ENCODE measurements around the gene LRRC23. TPM values are rescaled to one million over a fixed set of nuclear protein-coding genes. Genes with fewer than 3 reads are reported as not detected.

LRRC23 gene
- total and polyA plus RNA-seq, 9 of the 15 experiments (the other 6 are each of a cell fraction or from before 2014, with no cell fraction given): 2.2 to 7.0 (median 3.0) TPM

DNA sequence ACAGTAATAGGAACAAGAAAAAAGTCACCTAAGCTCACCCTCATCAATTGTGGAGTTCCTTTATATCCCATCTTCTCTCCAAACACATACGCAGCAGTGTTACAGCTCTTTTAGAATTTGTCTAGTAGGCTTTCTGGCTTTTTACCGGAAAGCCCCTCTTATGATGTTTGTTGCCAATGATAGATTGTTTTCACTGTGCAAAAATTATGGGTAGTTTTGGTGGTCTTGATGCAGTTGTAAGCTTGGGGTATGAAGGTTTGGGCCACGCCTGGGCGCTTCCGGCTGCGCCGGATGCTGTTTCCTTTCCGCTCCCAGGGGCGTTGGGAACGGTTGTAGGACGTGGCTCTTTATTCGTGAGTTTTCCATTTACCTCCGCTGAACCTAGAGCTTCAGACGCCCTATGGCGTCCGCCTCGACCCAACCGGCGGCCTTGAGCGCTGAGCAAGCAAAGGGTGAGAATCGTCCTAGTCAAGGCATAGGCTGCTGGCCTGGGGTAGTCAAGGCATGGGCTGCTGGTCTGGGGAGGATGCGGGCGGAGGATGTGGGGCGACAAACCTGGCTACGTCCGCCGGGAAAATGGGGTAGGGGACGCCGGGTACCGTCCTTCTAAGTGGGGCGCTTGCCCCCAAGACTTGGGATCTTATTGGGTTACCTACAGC is 39.2 kb downstream of the LRRC23 start, which contains the start of the genes C12orf57 and RNU7-1 (continued):
- TF ChIP-seq, protein P1, sequence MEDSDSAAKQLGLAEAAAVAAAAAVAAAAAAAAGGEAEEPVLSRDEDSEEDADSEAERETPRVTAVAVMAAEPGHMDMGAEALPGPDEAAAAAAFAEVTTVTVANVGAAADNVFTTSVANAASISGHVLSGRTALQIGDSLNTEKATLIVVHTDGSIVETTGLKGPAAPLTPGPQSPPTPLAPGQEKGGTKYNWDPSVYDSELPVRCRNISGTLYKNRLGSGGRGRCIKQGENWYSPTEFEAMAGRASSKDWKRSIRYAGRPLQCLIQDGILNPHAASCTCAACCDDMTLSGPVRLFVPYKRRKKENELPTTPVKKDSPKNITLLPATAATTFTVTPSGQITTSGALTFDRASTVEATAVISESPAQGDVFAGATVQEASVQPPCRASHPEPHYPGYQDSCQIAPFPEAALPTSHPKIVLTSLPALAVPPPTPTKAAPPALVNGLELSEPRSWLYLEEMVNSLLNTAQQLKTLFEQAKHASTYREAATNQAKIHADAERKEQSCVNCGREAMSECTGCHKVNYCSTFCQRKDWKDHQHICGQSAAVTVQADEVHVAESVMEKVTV (CRISPR knock-in tag; IDR thresholded peaks at IDR 0.05): peak; percentile 58
- TF ChIP-seq CREM (IDR thresholded peaks at IDR 0.05; ENCODE audit: low read depth): peak; percentile 38; the same call in 1 of the 2 replicates
- TF ChIP-seq, protein P2, sequence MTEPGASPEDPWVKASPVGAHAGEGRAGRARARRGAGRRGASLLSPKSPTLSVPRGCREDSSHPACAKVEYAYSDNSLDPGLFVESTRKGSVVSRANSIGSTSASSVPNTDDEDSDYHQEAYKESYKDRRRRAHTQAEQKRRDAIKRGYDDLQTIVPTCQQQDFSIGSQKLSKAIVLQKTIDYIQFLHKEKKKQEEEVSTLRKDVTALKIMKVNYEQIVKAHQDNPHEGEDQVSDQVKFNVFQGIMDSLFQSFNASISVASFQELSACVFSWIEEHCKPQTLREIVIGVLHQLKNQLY (CRISPR knock-in tag; conservative IDR thresholded peaks at IDR 0.05): peak in 1 of 2 experiments; percentile 98; a peak in 2 of 4 replicates
- TF ChIP-seq ZNF609 (CRISPR knock-in tag; IDR thresholded peaks at IDR 0.05; ENCODE audit: borderline replicate concordance): no peak
- TF ChIP-seq RUNX1 (IDR thresholded peaks at IDR 0.05; ENCODE audit: low read depth): peak; percentile 88; the same call in 1 of the 2 replicates
- TF ChIP-seq GABPA (tag; conservative IDR thresholded peaks at IDR 0.05; ENCODE audit: low read depth): peak; percentile 87
- TF ChIP-seq NFXL1 (CRISPR knock-in tag; IDR thresholded peaks at IDR 0.05): peak; percentile 92
- peak; percentile 66 for TF ChIP-seq RB1 (IDR thresholded peaks at IDR 0.05; ENCODE audit: low read depth)
- TF ChIP-seq, protein P3, sequence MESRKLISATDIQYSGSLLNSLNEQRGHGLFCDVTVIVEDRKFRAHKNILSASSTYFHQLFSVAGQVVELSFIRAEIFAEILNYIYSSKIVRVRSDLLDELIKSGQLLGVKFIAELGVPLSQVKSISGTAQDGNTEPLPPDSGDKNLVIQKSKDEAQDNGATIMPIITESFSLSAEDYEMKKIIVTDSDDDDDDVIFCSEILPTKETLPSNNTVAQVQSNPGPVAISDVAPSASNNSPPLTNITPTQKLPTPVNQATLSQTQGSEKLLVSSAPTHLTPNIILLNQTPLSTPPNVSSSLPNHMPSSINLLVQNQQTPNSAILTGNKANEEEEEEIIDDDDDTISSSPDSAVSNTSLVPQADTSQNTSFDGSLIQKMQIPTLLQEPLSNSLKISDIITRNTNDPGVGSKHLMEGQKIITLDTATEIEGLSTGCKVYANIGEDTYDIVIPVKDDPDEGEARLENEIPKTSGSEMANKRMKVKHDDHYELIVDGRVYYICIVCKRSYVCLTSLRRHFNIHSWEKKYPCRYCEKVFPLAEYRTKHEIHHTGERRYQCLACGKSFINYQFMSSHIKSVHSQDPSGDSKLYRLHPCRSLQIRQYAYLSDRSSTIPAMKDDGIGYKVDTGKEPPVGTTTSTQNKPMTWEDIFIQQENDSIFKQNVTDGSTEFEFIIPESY (CRISPR knock-in tag; IDR thresholded peaks at IDR 0.05): 0 out of 2 replicates have a peak, but pooled peaks have one; percentile 21
- TF ChIP-seq XRCC4 (IDR thresholded peaks at IDR 0.05; ENCODE audit: extremely low read depth, insufficient read depth, insufficient read length): no peak
- no peak for TF ChIP-seq FOXM1 (IDR thresholded peaks at IDR 0.05; ENCODE audit: low read depth)
- no peak for TF ChIP-seq FOXM1 (CRISPR knock-in tag; IDR thresholded peaks at IDR 0.05; ENCODE audit: low read depth)
- TF ChIP-seq LEF1 (IDR thresholded peaks at IDR 0.05): peak; percentile 64
- TF ChIP-seq ZFP30 (CRISPR knock-in tag; IDR thresholded peaks at IDR 0.05; ENCODE audit: borderline replicate concordance): peak; percentile 92; the same call in 1 of the 2 replicates
- TF ChIP-seq ZC3H8 (IDR thresholded peaks at IDR 0.05): peak; percentile 98
